Spleen (tissue), 11 donors: ENCODE results near the gene RPTOR. TPM values are rescaled to one million over a fixed set of nuclear protein-coding genes. Genes with fewer than 3 reads are reported as not detected.

ENCODE experiments used
- DNase-seq: peaks from one replicate; pipeline ENCODE4 v3.0.0-alpha.2; 2020
- H3K27ac ChIP-seq, 8 donors: fragments of 200-600 bp; sonication (generic) in 7 of 8; 1 replicate in 4 of 8; 2 replicates in 4 of 8; pipeline versions ENCODE4 v1.5.0 to v1.8.0; 2016 to 2021; ENCODE audit warnings: inconsistent platforms in 4 of 8, mild to moderate bottlenecking in 4 of 8, moderate library complexity in 1 of 8
- H3K27me3 ChIP-seq, 7 donors: fragments of 200-600 bp; sonication (generic) in 6 of 7; replicated peaks in 1 of 7; 1 replicate in 4 of 7; 2 replicates in 3 of 7; pipeline versions ENCODE4 v1.5.0 to v1.8.0; 2016 to 2021; ENCODE audit warnings: inconsistent platforms in 3 of 7, mild to moderate bottlenecking in 1 of 7
- H3K36me3 ChIP-seq, 6 donors: fragments of 200-600 bp; sonication (generic) in 5 of 6; 1 replicate in 4 of 6; 2 replicates in 2 of 6; pipeline versions ENCODE4 v1.5.0 to v1.8.0; 2016 to 2021; ENCODE audit warnings: inconsistent platforms in 2 of 6
- H3K4me1 ChIP-seq, 6 donors: fragments of 200-600 bp; sonication (generic) in 5 of 6; 1 replicate in 3 of 6; 2 replicates in 3 of 6; pipeline versions ENCODE4 v1.5.0 to v1.8.0; 2016 to 2021; ENCODE audit warnings: inconsistent platforms in 3 of 6
- H3K4me3 ChIP-seq, 8 donors: fragments of 200-600 bp; sonication (generic) in 7 of 8; 1 replicate in 4 of 8; 2 replicates in 4 of 8; pipeline versions ENCODE4 v1.5.0 to v1.8.0; 2016 to 2021; ENCODE audit warnings: inconsistent platforms in 4 of 8, mild to moderate bottlenecking in 4 of 8, moderate library complexity in 2 of 8
- H3K9me3 ChIP-seq, 8 donors: fragments of 200-600 bp; sonication (generic) in 7 of 8; 1 replicate in 4 of 8; 2 replicates in 4 of 8; pipeline versions ENCODE4 v1.5.0 to v1.8.0; 2016 to 2021; ENCODE audit warnings: inconsistent platforms in 4 of 8
- POLR2A ChIP-seq, 3 donors: fragments of 450-650 bp; IDR thresholded peaks; one replicate each; pipeline ENCODE4 v1.5.1; 2017; ENCODE audit warnings: antibody characterized with exemption in 3 of 3, mild to moderate bottlenecking in 1 of 3
- POLR2AphosphoS5 ChIP-seq, 3 donors: sonication (generic); formaldehyde crosslinking; IDR thresholded peaks; one replicate each; pipeline ENCODE4 v1.5.1; 2017; ENCODE audit warnings: antibody characterized with exemption in 3 of 3
- WGBS, 5 donors: extraction: QIAGEN DNeasy Blood & Tissue Kit in 3 of 5; methylation state at CpG; one replicate each; pipeline versions ENCODE4 v1.1.5 to v1.1.7; 2013 to 2018; 5-methylcytosine and 5-hydroxymethylcytosine counted together
- intact Hi-C: fragments of 100-400 bp; cut with DNase I; formaldehyde crosslinking; loops from one replicate; pipeline ENCODE4 v1.15.0; 2023; ENCODE audit warnings: low total_unique reads
- polyA plus RNA-seq, 3 donors: library from polyadenylated mRNA; stranded (reverse); fragments of 200-250 nt; gene quantifications; one replicate each; pipeline ENCODE4 v1.2.1, GENCODE V29; 2013
- total RNA-seq, 7 donors: library from RNA; depleted of rRNA in 3 of 7; stranded (reverse); fragments of >200 nt in 3 of 7; fragmentation: NEBNext Ultra II Directional in 4 of 7; extraction: Animal tissue kit (Norgen Biotek cat#: 25700) in 4 of 7; gene quantifications; one replicate each; pipeline versions ENCODE4 v1.1.0 to v1.2.1, GENCODE V29; 2016 to 2021
- TF ChIP-seq, protein P1 (sequence below), 11 experiments: fragments of 200-600 bp in 7 of 11; fragments of 450-650 bp in 4 of 11; sonication (generic) in 4 of 11; IDR thresholded peaks in 8 of 11; conservative IDR thresholded peaks in 3 of 11; 1 replicate in 7 of 11; 2 replicates in 4 of 11; pipeline versions ENCODE4 v1.4.0 to v1.8.0; 2016 to 2021; ENCODE audit warnings: antibody characterized with exemption in 11 of 11, inconsistent platforms in 4 of 11, mild to moderate bottlenecking in 1 of 11
- donor health status: healthy with polysubstance abuse.
- donor health status: DM: no; HTN: no; CAD: no; lungs with moderate emphysema.
- donor health status: DM: no; HTN: no; CAD: no.
- donor health status: Bipolar disorder and iron deficiency.
- donor health status: healthy.
- donor health status: DM: no; HTN: no; CAD: no.
- donor health status: DM: yes; HTN: yes; CAD: no.

Gene RPTOR
- total and polyA plus RNA-seq, 10 donors: 3.1 to 61.2 (median 40.7) TPM

DNA sequence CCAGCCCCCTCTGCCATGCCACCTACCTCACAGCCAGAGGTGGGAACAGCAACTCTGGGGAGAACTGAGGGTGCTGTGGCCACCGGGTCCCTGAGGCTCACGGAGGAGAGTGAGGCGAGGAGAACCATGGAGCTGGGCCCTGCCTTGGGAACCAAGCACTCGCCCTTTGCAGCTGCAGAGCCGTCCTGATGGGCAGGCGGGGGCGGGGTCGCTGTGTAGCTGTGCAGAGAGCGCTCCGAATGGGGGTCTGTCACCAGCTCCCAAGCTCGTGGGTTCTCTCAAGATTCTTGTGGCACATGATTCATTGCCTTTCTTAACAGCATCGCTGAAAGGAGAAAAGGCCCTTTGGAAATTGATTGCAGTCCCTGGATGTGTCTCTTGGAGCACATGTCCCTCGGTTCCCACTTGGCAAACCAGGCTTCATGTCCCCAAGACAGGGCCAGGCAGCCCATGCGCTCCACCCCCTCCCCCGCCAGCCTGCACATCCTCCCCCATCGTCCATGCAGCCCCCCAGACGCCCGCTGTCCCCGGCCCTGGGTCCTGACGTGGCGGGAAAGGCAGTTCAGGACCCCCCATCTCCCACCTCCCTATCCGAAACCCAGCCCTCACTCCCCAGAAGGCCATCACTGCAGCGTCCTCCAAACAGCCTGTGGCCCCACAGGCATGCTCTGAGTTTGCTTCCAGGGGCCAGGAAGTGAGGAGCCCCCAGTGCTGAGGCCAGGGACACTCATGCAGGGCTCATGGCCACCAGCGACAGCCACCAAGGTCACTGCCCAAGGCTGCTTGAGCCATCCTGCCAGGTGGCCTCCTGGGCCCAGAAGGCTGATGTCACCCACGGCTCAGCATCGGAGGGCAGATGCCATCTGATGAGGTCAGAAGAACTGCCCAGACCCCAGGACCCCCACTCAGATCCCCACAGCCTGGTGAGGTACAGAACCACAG, 426.4 kb downstream of the RPTOR start:
- TF ChIP-seq POLR2AphosphoS5 (IDR thresholded peaks at IDR 0.05): peak; percentile 75 to 81 (median 79)
- TF ChIP-seq, protein P1, sequence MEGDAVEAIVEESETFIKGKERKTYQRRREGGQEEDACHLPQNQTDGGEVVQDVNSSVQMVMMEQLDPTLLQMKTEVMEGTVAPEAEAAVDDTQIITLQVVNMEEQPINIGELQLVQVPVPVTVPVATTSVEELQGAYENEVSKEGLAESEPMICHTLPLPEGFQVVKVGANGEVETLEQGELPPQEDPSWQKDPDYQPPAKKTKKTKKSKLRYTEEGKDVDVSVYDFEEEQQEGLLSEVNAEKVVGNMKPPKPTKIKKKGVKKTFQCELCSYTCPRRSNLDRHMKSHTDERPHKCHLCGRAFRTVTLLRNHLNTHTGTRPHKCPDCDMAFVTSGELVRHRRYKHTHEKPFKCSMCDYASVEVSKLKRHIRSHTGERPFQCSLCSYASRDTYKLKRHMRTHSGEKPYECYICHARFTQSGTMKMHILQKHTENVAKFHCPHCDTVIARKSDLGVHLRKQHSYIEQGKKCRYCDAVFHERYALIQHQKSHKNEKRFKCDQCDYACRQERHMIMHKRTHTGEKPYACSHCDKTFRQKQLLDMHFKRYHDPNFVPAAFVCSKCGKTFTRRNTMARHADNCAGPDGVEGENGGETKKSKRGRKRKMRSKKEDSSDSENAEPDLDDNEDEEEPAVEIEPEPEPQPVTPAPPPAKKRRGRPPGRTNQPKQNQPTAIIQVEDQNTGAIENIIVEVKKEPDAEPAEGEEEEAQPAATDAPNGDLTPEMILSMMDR (IDR thresholded peaks at IDR 0.05 in 8 of 11, conservative IDR thresholded peaks at IDR 0.05 in 3 of 11): peak in 3 of 11 experiments; percentile 4 to 34 (median 14)
- TF ChIP-seq POLR2A (IDR thresholded peaks at IDR 0.05): no peak
- peak; percentile 79 for DNase-seq
- Histone ChIP-seq H3K27me3 (peaks cover 0 to 38% (median 0%) of the 10 kb centered on the region in 7 donors), H3K4me3 (peak overlapping the region in 3 of 8 donors; percentile 6 to 57 (median 14)), H3K4me1 (peaks cover 7 to 51% (median 39%) of the 10 kb centered on the region in 6 donors), H3K27ac (peak overlapping the region; percentile 48 to 96 (median 87)), H3K9me3 (no peaks in the 10 kb centered on the region), H3K36me3 (peaks cover 0 to 6% (median 0%) of the 10 kb centered on the region in 6 donors)
- 42 to 54% (median 51%) methylated on average over 20 to 26 of the region's 26 CpGs for WGBS, 5 donors
- intact Hi-C loops: loop anchor here (10.0 kb wide), 1 partner anchor 106 kb away; no protein-coding TSS in a partner anchor

DNA sequence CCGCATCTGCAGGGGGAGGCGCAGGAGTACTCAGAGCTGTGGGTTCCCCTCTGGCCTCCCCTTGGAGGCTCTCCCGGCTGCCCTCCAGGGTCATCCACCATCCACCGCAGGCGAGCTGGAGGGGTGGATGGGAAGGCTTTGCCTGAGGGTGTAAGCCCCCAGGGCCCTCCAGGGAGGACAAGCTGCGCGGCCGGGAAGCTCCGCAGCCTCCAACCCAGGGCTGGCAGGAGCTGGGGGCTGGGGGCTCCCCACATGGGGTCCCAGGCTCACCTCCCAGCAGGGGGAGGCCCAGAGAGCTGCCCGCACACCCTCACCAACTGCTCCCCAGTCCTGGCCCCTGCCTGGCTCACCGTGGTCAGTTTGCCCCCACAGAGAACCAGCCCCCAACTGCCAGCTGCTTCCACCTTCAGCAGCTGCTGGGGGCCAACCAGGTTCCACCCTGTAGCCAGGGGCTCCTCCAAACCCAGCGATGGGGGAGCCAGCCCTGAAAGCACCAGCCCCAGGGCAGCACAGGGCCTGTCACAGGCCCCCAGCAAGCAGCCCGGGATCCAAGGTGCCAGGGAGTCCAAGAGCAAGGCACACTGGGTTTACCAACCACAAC, 427.2 kb downstream of the RPTOR start:
- Histone ChIP-seq H3K27ac (peak overlapping the region in 7 of 8 donors; percentile 38 to 96 (median 88)), H3K4me1 (peaks cover 7 to 51% (median 39%) of the 10 kb centered on the region in 6 donors), H3K36me3 (no peaks in the 10 kb centered on the region), H3K27me3 (peaks cover 0 to 38% (median 0%) of the 10 kb centered on the region in 7 donors), H3K4me3 (peak overlapping the region in 1 of 8 donors; percentile 57), H3K9me3 (no peaks in the 10 kb centered on the region)
- WGBS, 5 donors: 68 to 86% (median 74%) methylated on average over 6 to 13 of the region's 13 CpGs
- no peak for DNase-seq
- intact Hi-C loops: loop anchor here (10.0 kb wide), 1 partner anchor 107 kb away; no protein-coding TSS in a partner anchor
- TF ChIP-seq POLR2AphosphoS5 (IDR thresholded peaks at IDR 0.05): no peak
- no peak for TF ChIP-seq POLR2A (IDR thresholded peaks at IDR 0.05)
- TF ChIP-seq, protein P1 (IDR thresholded peaks at IDR 0.05 in 8 of 11, conservative IDR thresholded peaks at IDR 0.05 in 3 of 11): no peak

DNA sequence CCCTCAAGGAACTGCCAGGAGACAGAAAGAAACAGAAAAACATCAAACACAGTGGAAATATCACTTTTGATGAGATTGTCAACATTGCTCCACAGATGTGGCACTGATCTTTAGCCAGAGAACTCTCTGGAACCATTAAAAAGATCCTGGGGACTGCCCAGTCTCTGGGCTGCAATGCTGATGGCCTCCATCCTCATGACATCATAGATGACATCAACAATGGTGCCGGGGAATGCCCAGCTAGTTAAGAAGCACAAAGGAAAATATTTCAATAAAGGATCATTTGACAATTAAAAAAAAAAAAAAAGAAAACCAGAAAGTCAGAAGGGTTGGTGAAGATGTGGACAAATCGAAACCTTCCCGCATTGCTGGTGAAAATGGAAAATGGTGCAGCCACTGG, 432.1 kb downstream of the RPTOR start:
- Histone ChIP-seq H3K4me1 (peaks cover 7 to 38% (median 26%) of the 10 kb centered on the region in 6 donors), H3K36me3 (no peaks in the 10 kb centered on the region), H3K4me3 (no peak overlapping the region), H3K27ac (no peak overlapping the region), H3K27me3 (peaks cover 0 to 45% (median 0%) of the 10 kb centered on the region in 7 donors), H3K9me3 (peaks cover 0 to 3% (median 0%) of the 10 kb centered on the region in 8 donors)
- WGBS, 5 donors: 85 to 98% (median 88%) methylated on average over 3 of the region's 3 CpGs
- TF ChIP-seq POLR2AphosphoS5 (IDR thresholded peaks at IDR 0.05): no peak
- no peak for TF ChIP-seq POLR2A (IDR thresholded peaks at IDR 0.05)
- intact Hi-C loops: loop anchor here (5.0 to 10.0 kb wide), 2 partner anchors 112 to 549 kb away; no protein-coding TSS in a partner anchor
- no peak for DNase-seq

DNA sequence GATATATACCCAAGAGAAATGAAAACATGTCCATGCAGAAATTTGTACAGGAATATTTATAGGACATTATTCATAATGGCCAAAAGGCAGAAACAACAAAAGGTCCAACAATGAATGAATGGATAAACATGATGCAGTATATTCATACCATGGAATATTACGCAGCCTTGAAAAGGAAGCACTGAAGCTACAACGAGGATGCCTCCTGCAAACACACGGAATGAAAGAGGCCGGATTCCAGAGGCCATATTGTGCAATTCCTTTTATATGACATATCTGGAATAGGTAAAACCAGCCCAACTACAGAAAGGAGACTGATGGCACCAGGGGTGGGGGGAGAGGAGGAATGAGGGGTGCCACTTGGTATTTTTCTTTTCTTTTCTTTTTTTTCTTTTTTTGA, 432.5 kb downstream of the RPTOR start:
- no peak for DNase-seq
- no peaks in the 10 kb centered on the region for H3K36me3 ChIP-seq
- intact Hi-C loops: loop anchor here (5.0 to 10.0 kb wide), 2 partner anchors 112 to 550 kb away; no protein-coding TSS in a partner anchor
- H3K4me3 ChIP-seq: no peak overlapping the region
- H3K9me3 ChIP-seq: peaks cover 0 to 3% (median 0%) of the 10 kb centered on the region in 8 donors
- peaks cover 0 to 45% (median 0%) of the 10 kb centered on the region in 7 donors for H3K27me3 ChIP-seq
- H3K4me1 ChIP-seq: peaks cover 7 to 36% (median 27%) of the 10 kb centered on the region in 6 donors
- WGBS, 5 donors: 91 to 97% (median 92%) methylated on average over 4 of the region's 4 CpGs
- no peak overlapping the region for H3K27ac ChIP-seq
- TF ChIP-seq, protein P1 (IDR thresholded peaks at IDR 0.05 in 8 of 11, conservative IDR thresholded peaks at IDR 0.05 in 3 of 11): no peak
- TF ChIP-seq POLR2A (IDR thresholded peaks at IDR 0.05) (no peak), POLR2AphosphoS5 (IDR thresholded peaks at IDR 0.05) (no peak)
